Measurements from ENCODE around the gene ZNF84.

DNA sequence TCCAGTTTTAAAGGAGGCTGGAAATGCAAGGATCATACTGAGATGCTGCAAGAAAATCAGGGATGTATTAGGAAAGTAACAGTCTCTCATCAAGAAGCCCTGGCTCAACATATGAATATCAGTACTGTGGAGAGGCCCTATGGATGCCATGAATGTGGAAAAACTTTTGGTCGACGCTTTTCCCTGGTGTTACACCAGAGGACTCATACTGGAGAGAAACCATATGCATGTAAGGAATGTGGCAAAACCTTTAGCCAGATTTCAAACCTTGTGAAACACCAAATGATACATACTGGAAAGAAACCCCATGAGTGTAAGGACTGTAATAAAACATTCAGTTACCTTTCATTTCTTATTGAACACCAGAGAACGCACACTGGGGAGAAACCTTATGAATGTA is 68.3 kb downstream of the ZNF84 start:
- TF ChIP-seq CTCF (IDR thresholded peaks at IDR 0.05; ENCODE audit: insufficient read depth, low read depth, low read length), result no peak
- no peak for TF ChIP-seq EZH2 (IDR thresholded peaks at IDR 0.05; ENCODE audit: insufficient read depth, low read length)
